ENCODE data around the gene DVL2.

DNA sequence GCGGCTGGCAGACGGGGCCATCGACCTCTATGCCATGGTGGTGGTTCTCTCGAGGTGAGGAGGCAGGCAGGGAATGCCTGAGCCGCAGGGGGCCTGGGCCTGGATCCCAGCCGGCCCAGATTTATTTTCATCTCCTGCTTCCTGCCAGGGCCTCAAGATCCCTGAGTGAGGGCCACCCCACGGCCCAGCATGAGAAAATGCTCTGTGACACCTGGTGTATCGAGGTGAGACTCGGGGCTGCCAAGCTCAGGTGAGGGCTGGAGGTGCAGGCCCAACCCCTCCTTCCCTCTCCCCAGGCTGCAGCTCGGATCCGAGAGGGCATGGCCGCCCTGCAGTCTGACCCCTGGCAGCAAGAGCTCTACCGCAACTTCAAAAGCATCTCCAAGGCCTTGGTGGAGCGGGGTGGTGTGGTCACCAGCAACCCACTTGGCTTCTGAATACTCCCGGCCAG is 9.6 kb downstream of the DVL2 start:
- TF ChIP-seq, protein P1, sequence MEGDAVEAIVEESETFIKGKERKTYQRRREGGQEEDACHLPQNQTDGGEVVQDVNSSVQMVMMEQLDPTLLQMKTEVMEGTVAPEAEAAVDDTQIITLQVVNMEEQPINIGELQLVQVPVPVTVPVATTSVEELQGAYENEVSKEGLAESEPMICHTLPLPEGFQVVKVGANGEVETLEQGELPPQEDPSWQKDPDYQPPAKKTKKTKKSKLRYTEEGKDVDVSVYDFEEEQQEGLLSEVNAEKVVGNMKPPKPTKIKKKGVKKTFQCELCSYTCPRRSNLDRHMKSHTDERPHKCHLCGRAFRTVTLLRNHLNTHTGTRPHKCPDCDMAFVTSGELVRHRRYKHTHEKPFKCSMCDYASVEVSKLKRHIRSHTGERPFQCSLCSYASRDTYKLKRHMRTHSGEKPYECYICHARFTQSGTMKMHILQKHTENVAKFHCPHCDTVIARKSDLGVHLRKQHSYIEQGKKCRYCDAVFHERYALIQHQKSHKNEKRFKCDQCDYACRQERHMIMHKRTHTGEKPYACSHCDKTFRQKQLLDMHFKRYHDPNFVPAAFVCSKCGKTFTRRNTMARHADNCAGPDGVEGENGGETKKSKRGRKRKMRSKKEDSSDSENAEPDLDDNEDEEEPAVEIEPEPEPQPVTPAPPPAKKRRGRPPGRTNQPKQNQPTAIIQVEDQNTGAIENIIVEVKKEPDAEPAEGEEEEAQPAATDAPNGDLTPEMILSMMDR (IDR thresholded peaks at IDR 0.05): no peak
- TF ChIP-seq POLR2A (IDR thresholded peaks at IDR 0.05): no peak
- TF ChIP-seq EP300 (IDR thresholded peaks at IDR 0.05): no peak

Data from ovary (tissue), 3 donors.